Heart right ventricle (tissue), 16 donors: ENCODE measurements around the gene TCP11. TPM values are rescaled to one million over a fixed set of nuclear protein-coding genes. Genes with fewer than 3 reads are reported as not detected.

Experiments
- ATAC-seq, 8 donors: fragments of 200-7000 bp; cut with Tn5 transposase; one replicate each; pipeline ENCODE4 v1.9.1; 2020; ENCODE audit warnings: mild to moderate bottlenecking in 8 of 8, moderate library complexity in 8 of 8, moderate number of reproducible peaks in 1 of 8
- DNase-seq, 2 donors: peaks; one replicate each; pipeline ENCODE4 v3.0.0-alpha.2; 2020
- H3K27ac ChIP-seq, 10 donors: fragments of 200-600 bp; sonication (generic) in 2 of 10; one replicate each; pipeline versions ENCODE4 v1.5.0 to v1.8.0; 2020 to 2022; ENCODE audit warnings: mild to moderate bottlenecking in 3 of 10
- H3K27me3 ChIP-seq, 7 donors: fragments of 200-600 bp; one replicate each; pipeline ENCODE4 v1.8.0; 2021 to 2022; ENCODE audit warnings: mild to moderate bottlenecking in 2 of 7
- H3K36me3 ChIP-seq, 9 donors: fragments of 200-600 bp; sonication (generic) in 1 of 9; one replicate each; pipeline versions ENCODE4 v1.5.0 to v1.8.0; 2020 to 2022; ENCODE audit warnings: mild to moderate bottlenecking in 2 of 9
- H3K4me1 ChIP-seq, 9 donors: fragments of 200-600 bp; sonication (generic) in 1 of 9; one replicate each; pipeline versions ENCODE4 v1.5.0 to v1.8.0; 2020 to 2022; ENCODE audit warnings: mild to moderate bottlenecking in 4 of 9
- H3K4me3 ChIP-seq, 10 donors: fragments of 200-600 bp; sonication (generic) in 2 of 10; one replicate each; pipeline versions ENCODE4 v1.5.0 to v1.8.0; 2020 to 2022; ENCODE audit warnings: mild to moderate bottlenecking in 7 of 10, moderate library complexity in 2 of 10
- H3K9me3 ChIP-seq, 11 donors: fragments of 200-600 bp in 10 of 11; sonication (generic) in 2 of 11; one replicate each; pipeline versions ENCODE4 v1.5.0 to v1.8.0; 2013 to 2022; ENCODE audit warnings: mild to moderate bottlenecking in 2 of 11, control low read depth in 1 of 11, moderate library complexity in 1 of 11
- WGBS, 2 donors: extraction: QIAGEN DNeasy Blood & Tissue Kit; methylation state at CpG; one replicate each; pipeline ENCODE4 v1.1.7; 2013; ENCODE audit warnings: inconsistent platforms in 1 of 2; 5-methylcytosine and 5-hydroxymethylcytosine counted together
- intact Hi-C, 10 donors: fragments of 100-400 bp; cut with DNase I; formaldehyde crosslinking; loops; one replicate each; pipeline versions ENCODE4 v1.11.1 to v1.14.2; 2022
- polyA plus RNA-seq, 2 donors: library from polyadenylated mRNA; stranded (reverse); fragments of 200-250 nt; gene quantifications; one replicate each; pipeline ENCODE4 v1.2.3, GENCODE V29; 2013
- total RNA-seq, 10 donors: library from RNA; stranded (reverse); fragmentation: NEBNext Ultra II Directional in 3 of 10; extraction: Animal tissue kit (Norgen Biotek cat#: 25700) in 3 of 10; gene quantifications; one replicate each; pipeline versions ENCODE4 v1.2.1 to v1.2.4, GENCODE V29; 2021 to 2023
- TF ChIP-seq, protein P1 (sequence below), 9 donors: fragments of 200-600 bp; sonication (generic) in 2 of 9; IDR thresholded peaks; one replicate each; pipeline versions ENCODE4 v1.5.0 to v1.8.0; 2021 to 2022; ENCODE audit warnings: antibody characterized with exemption in 9 of 9, mild to moderate bottlenecking in 5 of 9, moderate library complexity in 1 of 9
- donor health status: Arrhythmogenic right ventricular cardiomyopathy.
- donor health status: ischemic (EF 13 %, LVEDD 7.1; RV severe dilation, severe dysfunction).
- donor health status: healthy with polysubstance abuse.
- donor health status: DM: no; HTN: yes; CAD: no.
- donor health status: DM: no; HTN: no; CAD: no.
- donor health status: ischemic (EF 25% LVEDD 6.9; RV normal size, moderate dysfunction).
- donor health status: ischemic (EF 25% LVEDD 5.7; RV mildly dilated, moderate dysfunction).
- donor health status: healthy.
- donor health status: DM: yes; HTN: yes; CAD: no.
- donor health status: Ischemic cardiomyopathy.
- donor health status: ischemic (EF 35%, LVEDD 5.7; RV mildly dilated, moderate dysfunction).
- donor health status: nonischemic (EF 11% LVEDD 7.7; RV severe dilation, severe dysfunction).
- donor health status: DM: yes; HTN: yes; CAD: no.
- donor health status: PGD.
- donor health status: ischemic (EF 29% LVEDD 5.4; RV normal size, mild dysfunction).
- donor health status: nonischemic (EF 23%, LVEDD 6.1; RV moderate dilation, normal function).

The TCP11 gene
- total and polyA plus RNA-seq, 12 donors = 0.03 TPM; not detected in 11

DNA sequence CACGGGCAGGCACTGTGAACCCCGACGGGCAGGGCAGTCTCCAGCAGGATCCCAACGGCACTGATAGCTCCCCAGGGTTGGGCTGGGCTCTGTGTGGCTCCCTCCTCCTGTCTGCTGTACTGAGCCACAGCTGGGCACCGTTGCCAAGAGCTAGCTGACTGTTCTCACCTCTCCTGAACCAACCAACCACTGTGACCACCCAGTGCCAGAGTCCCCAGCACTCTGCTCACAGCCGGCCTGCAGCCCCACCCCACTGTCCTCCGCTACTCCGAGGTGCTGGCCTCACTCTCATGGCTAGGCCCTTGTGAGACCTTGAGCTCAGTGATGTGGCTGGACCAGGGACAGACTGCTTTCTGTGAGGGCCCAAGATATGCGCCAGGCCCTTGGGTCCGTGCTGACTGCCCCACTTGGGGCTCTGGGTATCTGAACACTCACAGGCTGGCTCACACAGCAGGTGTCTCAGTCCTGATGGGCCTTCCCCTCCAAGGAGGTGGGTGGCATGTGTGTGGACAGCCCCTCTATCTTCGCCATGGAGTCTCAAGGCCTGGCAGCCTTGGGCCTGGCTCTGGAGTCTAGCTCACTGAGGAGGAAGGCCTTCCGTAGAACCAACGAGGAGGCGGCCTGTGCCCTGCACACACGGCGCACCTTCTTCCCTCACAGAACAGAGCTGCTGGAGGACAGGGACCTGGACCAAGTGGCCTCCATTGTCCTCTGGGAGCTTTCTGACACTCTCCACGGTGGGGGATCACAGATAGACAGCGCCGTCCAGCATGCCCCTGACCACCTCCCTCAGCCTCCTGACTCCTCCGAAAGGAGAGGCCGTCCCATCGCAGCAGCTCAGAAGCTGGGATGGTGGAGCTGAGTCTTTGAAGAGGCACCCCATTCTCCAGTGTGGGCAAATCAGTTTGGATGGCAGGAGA lies 53.5 kb downstream of the TCP11 start:
- Histone ChIP-seq H3K9me3 (no peaks in the 10 kb centered on the region), H3K36me3 (peaks cover 6 to 94% (median 56%) of the 10 kb centered on the region in 9 donors), H3K4me1 (peaks cover 0 to 37% (median 17%) of the 10 kb centered on the region in 9 donors), H3K4me3 (no peak overlapping the region), H3K27me3 (no peaks in the 10 kb centered on the region), H3K27ac (peak overlapping the region in 6 of 10 donors; percentile 2 to 58 (median 44))
- TF ChIP-seq, protein P1, sequence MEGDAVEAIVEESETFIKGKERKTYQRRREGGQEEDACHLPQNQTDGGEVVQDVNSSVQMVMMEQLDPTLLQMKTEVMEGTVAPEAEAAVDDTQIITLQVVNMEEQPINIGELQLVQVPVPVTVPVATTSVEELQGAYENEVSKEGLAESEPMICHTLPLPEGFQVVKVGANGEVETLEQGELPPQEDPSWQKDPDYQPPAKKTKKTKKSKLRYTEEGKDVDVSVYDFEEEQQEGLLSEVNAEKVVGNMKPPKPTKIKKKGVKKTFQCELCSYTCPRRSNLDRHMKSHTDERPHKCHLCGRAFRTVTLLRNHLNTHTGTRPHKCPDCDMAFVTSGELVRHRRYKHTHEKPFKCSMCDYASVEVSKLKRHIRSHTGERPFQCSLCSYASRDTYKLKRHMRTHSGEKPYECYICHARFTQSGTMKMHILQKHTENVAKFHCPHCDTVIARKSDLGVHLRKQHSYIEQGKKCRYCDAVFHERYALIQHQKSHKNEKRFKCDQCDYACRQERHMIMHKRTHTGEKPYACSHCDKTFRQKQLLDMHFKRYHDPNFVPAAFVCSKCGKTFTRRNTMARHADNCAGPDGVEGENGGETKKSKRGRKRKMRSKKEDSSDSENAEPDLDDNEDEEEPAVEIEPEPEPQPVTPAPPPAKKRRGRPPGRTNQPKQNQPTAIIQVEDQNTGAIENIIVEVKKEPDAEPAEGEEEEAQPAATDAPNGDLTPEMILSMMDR (IDR thresholded peaks at IDR 0.05) = no peak
- DNase-seq (peak in 1 of 2 donors; percentile 44), ATAC-seq (peak; percentile 36 to 79 (median 62))
- intact Hi-C loops = no loop called here
- WGBS, 2 donors = 81 to 82% methylated on average over 22 of the region's 22 CpGs

DNA sequence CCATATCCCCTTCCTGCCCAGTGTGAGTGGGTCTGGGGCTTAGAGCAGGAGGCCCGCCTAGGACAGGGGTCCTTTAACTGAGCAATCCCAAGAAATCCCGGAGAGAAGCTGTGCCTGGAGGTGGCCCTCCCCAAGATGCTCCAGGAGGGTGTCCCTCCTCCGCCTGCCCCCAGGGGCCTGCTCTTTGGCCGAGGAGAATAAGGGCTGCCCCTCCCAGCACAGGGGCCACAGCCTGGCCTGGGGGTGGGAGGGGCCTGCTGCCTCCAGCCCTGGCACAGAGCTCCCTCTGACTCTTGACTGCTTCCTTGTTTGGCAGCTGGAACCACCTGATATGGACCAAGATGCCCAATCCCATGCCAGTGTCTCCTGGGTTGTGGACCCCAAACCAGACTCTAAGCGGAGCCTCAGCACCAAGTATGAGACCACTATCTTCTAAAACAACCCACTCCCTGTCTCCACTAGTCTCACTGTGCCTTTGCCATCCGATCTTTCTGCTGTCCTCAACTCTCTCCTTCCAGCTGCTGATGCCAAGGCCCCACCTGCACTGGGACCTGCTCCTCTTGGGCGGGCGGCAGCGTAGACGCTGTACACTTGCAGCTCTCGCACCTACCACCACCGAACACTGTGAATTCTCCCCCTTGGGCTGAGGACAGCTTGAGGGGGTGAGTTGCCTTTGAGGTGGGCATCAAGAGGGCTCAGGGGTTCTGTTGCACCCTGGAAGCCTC lies 54.3 kb downstream of the TCP11 start:
- Histone ChIP-seq H3K27ac (peak overlapping the region in 3 of 10 donors; percentile 21 to 58 (median 52)), H3K27me3 (no peaks in the 10 kb centered on the region), H3K4me1 (peaks cover 0 to 37% (median 15%) of the 10 kb centered on the region in 9 donors), H3K36me3 (peaks cover 6 to 100% (median 62%) of the 10 kb centered on the region in 9 donors), H3K4me3 (no peak overlapping the region), H3K9me3 (no peaks in the 10 kb centered on the region)
- TF ChIP-seq, protein P1 (IDR thresholded peaks at IDR 0.05) = no peak
- intact Hi-C loops = no loop called here
- DNase-seq = no peak
- 87 to 90% methylated on average over 12 of the region's 12 CpGs for WGBS, 2 donors
- peak in 1 of 8 donors; percentile 16 for ATAC-seq

DNA sequence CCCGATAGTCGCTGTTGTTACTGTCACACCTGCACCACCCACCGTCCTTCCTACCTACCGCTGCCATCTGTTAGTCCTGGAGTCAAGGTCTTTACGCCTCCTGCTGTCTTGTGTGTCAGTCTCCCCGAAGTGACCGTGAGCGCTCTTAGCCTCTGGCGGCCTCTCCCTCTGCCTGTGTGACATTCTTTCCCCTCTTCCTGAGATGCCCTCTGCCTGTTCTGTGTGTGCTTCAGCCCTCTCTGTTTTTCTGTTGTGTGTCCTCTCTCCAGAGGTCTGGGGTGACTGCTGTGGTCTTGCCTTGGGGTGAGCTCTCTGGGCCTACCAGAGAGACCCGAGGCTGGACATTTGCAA lies 54.9 kb downstream of the TCP11 start:
- TF ChIP-seq, protein P1 (IDR thresholded peaks at IDR 0.05) = no peak
- peaks cover 0 to 43% (median 17%) of the 10 kb centered on the region in 9 donors for H3K4me1 ChIP-seq
- no peaks in the 10 kb centered on the region for H3K9me3 ChIP-seq
- WGBS, 2 donors = 90% methylated on average over 10 of the region's 10 CpGs
- no peak overlapping the region for H3K4me3 ChIP-seq
- no peak for DNase-seq
- intact Hi-C loops = no loop called here
- H3K36me3 ChIP-seq = peaks cover 6 to 100% (median 65%) of the 10 kb centered on the region in 9 donors
- ATAC-seq = no peak
- no peaks in the 10 kb centered on the region for H3K27me3 ChIP-seq
- H3K27ac ChIP-seq = no peak overlapping the region
